GM19452 (cell line): ENCODE data around the gene FAM227A.
"Not testable (repeated sequence)": the region's sequence is repeated elsewhere in the genome, so short reads cannot be mapped to it uniquely, and the experiment has no call there.

Experiments
- ATAC-seq: cut with Tn5 transposase; IDR thresholded peaks from one replicate; pipeline ENCODE4 v1.9.1; 2021; ENCODE audit not compliant: unreplicated experiment

The FAM227A gene

GRCh38 chr22:38674888-38675287 lies 18.7 kb upstream of the FAM227A start:
- no peak for ATAC-seq

GRCh38 chr22:38657045-38657909 lies 1.1 kb upstream of the FAM227A start:
- no peak for ATAC-seq

- ATAC-seq = no peak
These were observed 505 bp downstream of the FAM227A start for GRCh38 chr22:38655519-38656255.

- no peak for ATAC-seq
These were observed 2.5 kb downstream of the FAM227A start for GRCh38 chr22:38653741-38654140.

- ATAC-seq = no peak
These were observed 3.3 kb downstream of the FAM227A start for GRCh38 chr22:38652859-38653258.

- no peak for ATAC-seq
These were observed 6.2 kb downstream of the FAM227A start for GRCh38 chr22:38649841-38650522.

GRCh38 chr22:38645430-38645829 lies 10.8 kb downstream of the FAM227A start:
- no peak for ATAC-seq

- ATAC-seq = not testable (repeated sequence)
These were observed 11.9 kb downstream of the FAM227A start for GRCh38 chr22:38644245-38644644.

- ATAC-seq = no peak
These were observed 14.6 kb downstream of the FAM227A start for GRCh38 chr22:38641476-38642040.

- no peak for ATAC-seq
These were observed 17.5 kb downstream of the FAM227A start for GRCh38 chr22:38638728-38639127.

- no peak for ATAC-seq
These were observed 18.0 kb downstream of the FAM227A start for GRCh38 chr22:38638216-38638615.

- ATAC-seq = no peak
These were observed 23.7 kb downstream of the FAM227A start for GRCh38 chr22:38632528-38632927.

GRCh38 chr22:38631724-38632123 lies 24.5 kb downstream of the FAM227A start:
- ATAC-seq = no peak

GRCh38 chr22:38629108-38629507 lies 27.1 kb downstream of the FAM227A start:
- no peak for ATAC-seq

GRCh38 chr22:38628444-38628843 lies 27.7 kb downstream of the FAM227A start:
- ATAC-seq = no peak

GRCh38 chr22:38623351-38623750 lies 32.8 kb downstream of the FAM227A start:
- no peak for ATAC-seq

GRCh38 chr22:38618682-38619081 lies 37.5 kb downstream of the FAM227A start:
- no peak for ATAC-seq

GRCh38 chr22:38618258-38618657 lies 37.9 kb downstream of the FAM227A start:
- no peak for ATAC-seq

GRCh38 chr22:38615064-38615405 lies 41.2 kb downstream of the FAM227A start:
- ATAC-seq = not testable (repeated sequence)

GRCh38 chr22:38614332-38615063 lies 41.7 kb downstream of the FAM227A start:
- ATAC-seq = no peak

- ATAC-seq = no peak
These were observed 42.6 kb downstream of the FAM227A start for GRCh38 chr22:38613588-38613987.
